Measurements from ENCODE around the gene DHDDS.

The DHDDS gene

DNA sequence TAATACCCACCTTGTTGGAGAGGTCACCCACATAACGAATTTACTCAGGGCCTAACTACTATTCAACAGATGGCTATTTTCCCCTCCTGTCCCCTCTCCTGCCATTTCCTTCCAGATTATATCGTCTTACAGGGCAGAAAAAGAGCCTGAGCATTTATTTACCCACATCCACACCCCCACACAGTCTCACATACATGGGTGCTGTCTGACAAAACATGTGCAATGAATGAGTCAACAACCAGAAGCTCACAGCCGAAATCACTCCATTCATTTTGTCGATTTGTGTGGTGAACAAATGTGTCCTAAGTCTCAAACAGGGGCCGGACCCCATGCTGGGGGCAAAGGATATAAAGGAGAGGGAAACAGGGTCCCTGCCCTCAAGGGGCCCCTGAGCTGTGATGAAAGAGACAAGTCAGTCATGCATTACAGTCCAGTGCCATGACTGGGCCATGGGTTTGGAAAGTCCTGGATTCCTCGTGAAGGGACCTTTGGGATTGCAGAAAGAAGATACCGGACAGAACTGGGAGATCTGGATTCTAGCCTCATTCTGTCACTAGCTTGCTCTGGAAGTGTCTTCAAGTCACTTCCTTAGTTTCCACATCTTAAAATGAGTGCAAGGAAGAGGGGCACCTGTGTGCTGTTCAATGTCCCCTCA lies 43.2 kb upstream of the DHDDS start (continued):
- TF ChIP-seq ZBTB11 (tag by site-specific recombination; conservative IDR thresholded peaks at IDR 0.05; ENCODE audit: low read depth) (no peak), TCF7L2 (IDR thresholded peaks at IDR 0.05; ENCODE audit: borderline replicate concordance, low read depth, low read length) (no peak), ZNF350 (tag by site-specific recombination; IDR thresholded peaks at IDR 0.05) (no peak)

DNA sequence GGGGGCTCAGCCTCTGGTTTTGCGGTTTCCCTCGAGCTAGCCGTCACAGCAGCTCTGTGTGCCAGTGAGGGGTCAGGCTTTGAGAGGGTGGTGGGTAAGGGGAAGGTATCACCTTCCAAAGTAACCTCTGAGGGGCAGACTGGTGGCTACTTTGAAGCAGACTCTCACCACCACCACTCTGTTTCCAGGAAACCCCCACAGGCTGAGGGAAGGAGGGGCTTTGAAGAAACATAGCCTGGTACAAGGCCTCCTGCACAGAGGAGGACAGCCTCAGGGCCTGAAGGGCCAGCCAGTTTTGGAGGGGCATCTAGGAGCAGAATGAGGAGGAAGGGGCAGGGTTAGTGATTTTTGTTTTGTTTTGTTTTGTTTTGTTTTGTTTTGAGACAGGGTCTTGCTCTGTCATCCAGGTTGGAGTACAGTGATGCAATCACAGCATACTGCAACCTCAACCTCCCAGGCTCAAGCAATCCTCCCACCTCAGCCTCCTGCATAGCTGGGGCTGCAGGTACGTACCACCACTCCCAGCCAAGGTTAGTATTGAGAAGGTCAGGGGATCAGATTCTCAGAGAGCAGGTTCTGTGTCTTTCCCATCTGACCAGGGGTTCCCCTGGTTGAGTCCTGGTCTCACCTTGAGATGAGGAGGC lies 42.4 kb upstream of the DHDDS start:
- ChIA-PET POLR2A (no interaction called here), CTCF (interaction anchor here (0.9 to 3.4 kb wide), 5 partner anchors 13 to 105 kb away, joined by 3 to 16 read pairs (median 5); no protein-coding TSS in a partner anchor)
- Histone ChIP-seq H3K27ac (ENCODE audit: extremely low read depth, low read depth, low read length) (no peak overlapping the region), H3K4me1 (ENCODE audit: control insufficient read depth, insufficient read depth, low read length) (no peaks in the 10 kb centered on the region), H3K9me3 (ENCODE audit: control insufficient read depth, insufficient read depth, low read depth, low read length) (no peaks in the 10 kb centered on the region), H3K36me3 (ENCODE audit: control insufficient read depth in 2 of 2, insufficient read depth in 1 of 2, low read length in 2 of 2) (no peaks in the 10 kb centered on the region), H3K4me3 (ENCODE audit: low read depth, low read length) (no peak overlapping the region)
- TF ChIP-seq ZNF239 (tag by site-specific recombination; IDR thresholded peaks at IDR 0.05) (no peak), ZNF155 (tag by site-specific recombination; IDR thresholded peaks at IDR 0.05) (no peak)

DNA sequence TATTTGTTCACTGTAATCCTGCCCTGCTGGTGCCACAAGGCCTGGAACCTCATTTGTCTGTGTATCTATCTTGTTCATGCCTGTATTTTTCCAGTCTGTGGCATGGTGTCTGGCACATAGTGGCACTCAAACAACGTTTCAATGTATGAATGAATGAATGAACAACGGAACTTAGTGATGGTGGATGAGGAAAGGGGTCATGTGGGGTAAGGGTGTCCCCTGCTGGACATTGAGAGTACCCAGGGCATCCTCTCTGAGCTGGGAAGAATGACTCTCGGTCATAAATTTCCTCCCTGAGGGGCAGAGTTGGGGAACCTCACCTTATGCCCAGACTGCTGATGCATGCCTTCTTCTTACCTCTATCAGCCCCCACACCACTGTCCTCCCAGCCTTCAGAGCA lies 40.7 kb upstream of the DHDDS start:
- ChIA-PET CTCF (interaction anchor here (0.6 to 3.4 kb wide), 19 partner anchors 15 to 394 kb away, joined by 3 to 16 read pairs (median 4); partner anchors contain the start of genes DHDDS and PAFAH2), POLR2A (no interaction called here)
- H3K9me3 ChIP-seq (ENCODE audit: control insufficient read depth, insufficient read depth, low read depth, low read length): no peaks in the 10 kb centered on the region
- H3K36me3 ChIP-seq (ENCODE audit: control insufficient read depth in 2 of 2, insufficient read depth in 1 of 2, low read length in 2 of 2): no peaks in the 10 kb centered on the region
- TF ChIP-seq CTCF (tag by site-specific recombination; IDR thresholded peaks at IDR 0.05) (peak; percentile 70), ZNF776 (tag by site-specific recombination; IDR thresholded peaks at IDR 0.05; ENCODE audit: borderline replicate concordance) (no peak), ZNF654 (tag by site-specific recombination; IDR thresholded peaks at IDR 0.05; ENCODE audit: low read depth) (peak; percentile 70), ZNF24 (tag by site-specific recombination; IDR thresholded peaks at IDR 0.05) (peak; percentile 85)
- H3K4me1 ChIP-seq (ENCODE audit: control insufficient read depth, insufficient read depth, low read length): no peaks in the 10 kb centered on the region
- no peak overlapping the region for H3K4me3 ChIP-seq (ENCODE audit: low read depth, low read length)
- H3K27ac ChIP-seq (ENCODE audit: extremely low read depth, low read depth, low read length): no peak overlapping the region

- ChIA-PET POLR2A (no interaction called here), CTCF (interaction anchor here (0.7 to 2.8 kb wide), 8 partner anchors 8 to 251 kb away, joined by 3 to 14 read pairs (median 4); no protein-coding TSS in a partner anchor)
- Histone ChIP-seq H3K4me1 (ENCODE audit: control insufficient read depth, insufficient read depth, low read length) (no peaks in the 10 kb centered on the region), H3K27ac (ENCODE audit: extremely low read depth, low read depth, low read length) (no peak overlapping the region), H3K36me3 (ENCODE audit: control insufficient read depth in 2 of 2, insufficient read depth in 1 of 2, low read length in 2 of 2) (no peaks in the 10 kb centered on the region), H3K4me3 (ENCODE audit: low read depth, low read length) (no peak overlapping the region), H3K9me3 (ENCODE audit: control insufficient read depth, insufficient read depth, low read depth, low read length) (no peaks in the 10 kb centered on the region)
- TF ChIP-seq ZBTB49 (tag by site-specific recombination; IDR thresholded peaks at IDR 0.05; ENCODE audit: low read depth): no peak
- TF ChIP-seq, protein P1, sequence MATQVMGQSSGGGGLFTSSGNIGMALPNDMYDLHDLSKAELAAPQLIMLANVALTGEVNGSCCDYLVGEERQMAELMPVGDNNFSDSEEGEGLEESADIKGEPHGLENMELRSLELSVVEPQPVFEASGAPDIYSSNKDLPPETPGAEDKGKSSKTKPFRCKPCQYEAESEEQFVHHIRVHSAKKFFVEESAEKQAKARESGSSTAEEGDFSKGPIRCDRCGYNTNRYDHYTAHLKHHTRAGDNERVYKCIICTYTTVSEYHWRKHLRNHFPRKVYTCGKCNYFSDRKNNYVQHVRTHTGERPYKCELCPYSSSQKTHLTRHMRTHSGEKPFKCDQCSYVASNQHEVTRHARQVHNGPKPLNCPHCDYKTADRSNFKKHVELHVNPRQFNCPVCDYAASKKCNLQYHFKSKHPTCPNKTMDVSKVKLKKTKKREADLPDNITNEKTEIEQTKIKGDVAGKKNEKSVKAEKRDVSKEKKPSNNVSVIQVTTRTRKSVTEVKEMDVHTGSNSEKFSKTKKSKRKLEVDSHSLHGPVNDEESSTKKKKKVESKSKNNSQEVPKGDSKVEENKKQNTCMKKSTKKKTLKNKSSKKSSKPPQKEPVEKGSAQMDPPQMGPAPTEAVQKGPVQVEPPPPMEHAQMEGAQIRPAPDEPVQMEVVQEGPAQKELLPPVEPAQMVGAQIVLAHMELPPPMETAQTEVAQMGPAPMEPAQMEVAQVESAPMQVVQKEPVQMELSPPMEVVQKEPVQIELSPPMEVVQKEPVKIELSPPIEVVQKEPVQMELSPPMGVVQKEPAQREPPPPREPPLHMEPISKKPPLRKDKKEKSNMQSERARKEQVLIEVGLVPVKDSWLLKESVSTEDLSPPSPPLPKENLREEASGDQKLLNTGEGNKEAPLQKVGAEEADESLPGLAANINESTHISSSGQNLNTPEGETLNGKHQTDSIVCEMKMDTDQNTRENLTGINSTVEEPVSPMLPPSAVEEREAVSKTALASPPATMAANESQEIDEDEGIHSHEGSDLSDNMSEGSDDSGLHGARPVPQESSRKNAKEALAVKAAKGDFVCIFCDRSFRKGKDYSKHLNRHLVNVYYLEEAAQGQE (tag by site-specific recombination; IDR thresholded peaks at IDR 0.05): peak; percentile 45; the same call in 1 of the 2 replicates
Observed at GRCh38 chr1:26395754-26396153, 36.4 kb upstream of the DHDDS start.

All from HEK293 (cell line).